ENCODE data around the gene SPATA2. TPM values are rescaled to one million over a fixed set of nuclear protein-coding genes. Genes with fewer than 3 reads are reported as not detected.

Gene SPATA2
- total and polyA plus RNA-seq, 2 of the 8 experiments (the other 6 are each of a cell fraction or from before 2014, with no cell fraction given) = 11.0 to 13.0 TPM

DNA sequence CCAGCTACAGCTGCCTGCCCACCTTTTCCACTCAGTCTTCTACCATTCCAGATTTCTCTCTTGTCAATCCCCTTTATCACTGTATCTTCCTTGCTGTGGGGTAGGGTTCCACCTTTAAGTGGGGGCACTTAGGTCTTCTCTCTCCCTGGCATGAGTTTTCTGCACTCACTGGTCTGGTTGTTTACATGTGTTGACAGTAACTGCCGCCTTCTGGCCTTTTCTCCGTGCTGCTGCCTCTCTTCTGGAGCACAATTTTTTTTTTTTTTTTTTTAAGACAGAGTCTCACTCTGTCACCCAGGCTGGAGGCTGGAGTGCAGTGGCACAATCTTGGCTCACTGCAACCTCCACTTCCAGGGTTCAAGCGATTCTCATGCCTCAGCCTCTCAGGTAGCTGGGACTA is 32.8 kb upstream of the SPATA2 start:
- H4K8ac ChIP-seq (ENCODE audit: extremely low read depth, insufficient read depth, low read length) = no peak overlapping the region
- no peaks in the 10 kb centered on the region for H3K23me2 ChIP-seq (ENCODE audit: low read depth, low read length)
- 98% methylated on average over 3 of the region's 3 CpGs; no CpG with 5 or more reads in 1 of the 2 experiments for WGBS, 2 experiments (ENCODE audit: extremely low coverage in 1 of 2, insufficient coverage in 1 of 2, insufficient read length in 1 of 2, insufficient replicate concordance in 2 of 2, low coverage in 1 of 2, low lambda C conversion rate in 2 of 2, missing lambda C conversion rate in 1 of 2)
- H3K56ac ChIP-seq (replicated peaks; ENCODE audit: insufficient read length, low read depth, low read length) = no peak overlapping the region
- H3K9ac ChIP-seq (replicated peaks in 1 of 4; ENCODE audit: extremely low read depth in 1 of 4, low read depth in 3 of 4, low read length in 3 of 4) = no peak overlapping the region
- H3K79me1 ChIP-seq (ENCODE audit: low read depth, low read length) = peaks cover 6% of the 10 kb centered on the region; the same call in 1 of the 2 replicates
- FAIRE-seq (no peak), DNase-seq (ENCODE audit: low read depth in 1 of 2, low spot score in 2 of 2) (no peak)
- H3K14ac ChIP-seq (ENCODE audit: insufficient read length) = no peak overlapping the region
- H3K27ac ChIP-seq (ENCODE audit: low read depth, low read length) = no peak overlapping the region
- peaks cover 26 to 77% (median 47%) of the 10 kb centered on the region in 4 experiments for H3K36me3 ChIP-seq (ENCODE audit: control insufficient read depth in 2 of 4, insufficient read depth in 4 of 4, low read length in 3 of 4)
- no peak overlapping the region for H3K18ac ChIP-seq (ENCODE audit: extremely low read depth, low read length)
- no peak overlapping the region for H2BK120ac ChIP-seq (replicated peaks; ENCODE audit: low read depth, low read length)
- no peak overlapping the region for H2AK5ac ChIP-seq (ENCODE audit: low read depth, low read length)
- H4K20me1 ChIP-seq (replicated peaks in 1 of 2; ENCODE audit: control insufficient read depth in 1 of 2, insufficient read depth in 2 of 2, low read length in 2 of 2) = peaks cover under 1 to 9% of the 10 kb centered on the region in 2 experiments
- no peaks in the 10 kb centered on the region for H3K9me3 ChIP-seq (ENCODE audit: insufficient read depth in 2 of 2, low read depth in 1 of 2, low read length in 1 of 2)
- peaks cover 0 to 11% of the 10 kb centered on the region in 2 experiments; a peak in 2 of 4 replicates for H3K79me2 ChIP-seq (ENCODE audit: control insufficient read depth in 1 of 2, insufficient read depth in 2 of 2, low read length in 2 of 2)
- no peak overlapping the region for H2BK20ac ChIP-seq (ENCODE audit: low read length)
- no peaks in the 10 kb centered on the region for H3K4me1 ChIP-seq (replicated peaks in 1 of 4; ENCODE audit: control insufficient read depth in 3 of 4, insufficient read depth in 4 of 4, low read length in 3 of 4)
- H2BK12ac ChIP-seq (ENCODE audit: low read depth, low read length) = no peak overlapping the region
- POLR2A ChIA-PET (ENCODE audit: partially characterized antibody) = no interaction called here
- no peak overlapping the region for H3K23ac ChIP-seq (ENCODE audit: insufficient read length)
- H3K27me3 ChIP-seq (replicated peaks in 1 of 4; ENCODE audit: control insufficient read depth in 3 of 4, extremely low read depth in 1 of 4, insufficient read depth in 3 of 4, low read length in 3 of 4) = no peaks in the 10 kb centered on the region
- no peak overlapping the region for H2BK5ac ChIP-seq (ENCODE audit: low read depth, low read length)
- no peak overlapping the region for H3K4me3 ChIP-seq (ENCODE audit: extremely low read depth in 1 of 4, insufficient read depth in 2 of 4, low read depth in 3 of 4, low read length in 4 of 4)
- CTCF ChIA-PET (ENCODE audit: partially characterized antibody) = no interaction called here
- no peak overlapping the region for H4K91ac ChIP-seq (replicated peaks; ENCODE audit: insufficient read length, low read length)
- no peak overlapping the region for H2BK15ac ChIP-seq (ENCODE audit: low read length)
- H2AFZ ChIP-seq (ENCODE audit: low read length) = no peak overlapping the region
- no peak overlapping the region for H4K5ac ChIP-seq (ENCODE audit: insufficient read length, low read depth, low read length)
- H3K4me2 ChIP-seq (ENCODE audit: insufficient read depth in 1 of 2, low read depth in 2 of 2, low read length in 2 of 2) = no peak overlapping the region
- no peak overlapping the region for H3K4ac ChIP-seq (replicated peaks; ENCODE audit: insufficient read length, low read depth, low read length)
- no peak for TF ChIP-seq RAD21 (IDR thresholded peaks at IDR 0.05 in 1 of 2, conservative IDR thresholded peaks at IDR 0.05 in 1 of 2; ENCODE audit: low read depth in 2 of 2, low read length in 2 of 2)
- TF ChIP-seq PHF8 (conservative IDR thresholded peaks at IDR 0.05; ENCODE audit: low read depth, low read length) = no peak
- TF ChIP-seq HDAC6 (IDR thresholded peaks at IDR 0.05; ENCODE audit: low read depth, low read length) = no peak
- TF ChIP-seq, protein P1, sequence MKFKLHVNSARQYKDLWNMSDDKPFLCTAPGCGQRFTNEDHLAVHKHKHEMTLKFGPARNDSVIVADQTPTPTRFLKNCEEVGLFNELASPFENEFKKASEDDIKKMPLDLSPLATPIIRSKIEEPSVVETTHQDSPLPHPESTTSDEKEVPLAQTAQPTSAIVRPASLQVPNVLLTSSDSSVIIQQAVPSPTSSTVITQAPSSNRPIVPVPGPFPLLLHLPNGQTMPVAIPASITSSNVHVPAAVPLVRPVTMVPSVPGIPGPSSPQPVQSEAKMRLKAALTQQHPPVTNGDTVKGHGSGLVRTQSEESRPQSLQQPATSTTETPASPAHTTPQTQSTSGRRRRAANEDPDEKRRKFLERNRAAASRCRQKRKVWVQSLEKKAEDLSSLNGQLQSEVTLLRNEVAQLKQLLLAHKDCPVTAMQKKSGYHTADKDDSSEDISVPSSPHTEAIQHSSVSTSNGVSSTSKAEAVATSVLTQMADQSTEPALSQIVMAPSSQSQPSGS (IDR thresholded peaks at IDR 0.05; ENCODE audit: low read length) = no peak
- no peak for TF ChIP-seq FOSL1 (IDR thresholded peaks at IDR 0.05; ENCODE audit: insufficient read depth, low read depth, low read length)
- TF ChIP-seq POLR2AphosphoS5 (IDR thresholded peaks at IDR 0.05; ENCODE audit: low read depth, low read length) = no peak
- no peak for TF ChIP-seq NANOG (IDR thresholded peaks at IDR 0.05; ENCODE audit: insufficient read depth, low read depth, low read length, poor library complexity, severe bottlenecking)
- TF ChIP-seq RBBP5 (IDR thresholded peaks at IDR 0.05; ENCODE audit: borderline replicate concordance, low read depth, low read length) = no peak

Measured in H1 (cell line).